HG03095 (cell line): ENCODE data around the gene MTNR1B.

Experiments used
- ATAC-seq: cut with Tn5 transposase; IDR thresholded peaks from one replicate; pipeline ENCODE4 v1.9.1; 2021; ENCODE audit warnings: moderate library complexity; ENCODE audit not compliant: unreplicated experiment

MTNR1B gene

GRCh38 chr11:92969634-92970347 is at the start of gene MTNR1B:
Gene MTNR1B, plus strand, starts transcription at chr11:92969651. Its CDS starts 75 bp downstream, at chr11:92969726.
- no peak for ATAC-seq

GRCh38 chr11:92920331-92920730 is 49.1 kb upstream of the MTNR1B start:
- no peak for ATAC-seq

GRCh38 chr11:92922731-92923130 is 46.7 kb upstream of the MTNR1B start:
- ATAC-seq, result no peak

- ATAC-seq, result no peak
Measured at GRCh38 chr11:92929246-92929645, 40.2 kb upstream of the MTNR1B start.

- ATAC-seq, result no peak
Measured at GRCh38 chr11:92929653-92930052, 39.8 kb upstream of the MTNR1B start.

- ATAC-seq, result no peak
Measured at GRCh38 chr11:92931746-92932422, 37.6 kb upstream of the MTNR1B start.

GRCh38 chr11:92939305-92939704 is 30.1 kb upstream of the MTNR1B start:
- no peak for ATAC-seq

- ATAC-seq, result no peak
Measured at GRCh38 chr11:92941676-92942571, 27.5 kb upstream of the MTNR1B start.

GRCh38 chr11:92946707-92947106 is 22.7 kb upstream of the MTNR1B start:
- ATAC-seq, result no peak

GRCh38 chr11:92948116-92948515 is 21.3 kb upstream of the MTNR1B start:
- no peak for ATAC-seq

- no peak for ATAC-seq
Measured at GRCh38 chr11:92954003-92954402, 15.4 kb upstream of the MTNR1B start.

GRCh38 chr11:92955860-92956259 is 13.6 kb upstream of the MTNR1B start:
- no peak for ATAC-seq

GRCh38 chr11:92960886-92961285 is 8.6 kb upstream of the MTNR1B start:
- ATAC-seq, result no peak

- no peak for ATAC-seq
Measured at GRCh38 chr11:92962446-92962845, 7.0 kb upstream of the MTNR1B start.

GRCh38 chr11:92964471-92964870 is 5.0 kb upstream of the MTNR1B start:
- no peak for ATAC-seq

- no peak for ATAC-seq
Measured at GRCh38 chr11:92965196-92965595, 4.3 kb upstream of the MTNR1B start.

- no peak for ATAC-seq
Measured at GRCh38 chr11:92967178-92967577, 2.3 kb upstream of the MTNR1B start.

GRCh38 chr11:92967867-92968266 is 1.6 kb upstream of the MTNR1B start:
- no peak for ATAC-seq

- ATAC-seq, result no peak
Measured at GRCh38 chr11:92969293-92969633, 188 bp upstream of the MTNR1B start.

- no peak for ATAC-seq
Measured at GRCh38 chr11:92972248-92972647, 2.8 kb downstream of the MTNR1B start.

GRCh38 chr11:92975285-92975684 is 5.8 kb downstream of the MTNR1B start:
- ATAC-seq, result no peak

GRCh38 chr11:92976681-92977080 is 7.2 kb downstream of the MTNR1B start:
- no peak for ATAC-seq
